Smooth muscle cell (in vitro differentiated cells): ENCODE results near the gene SCUBE1. TPM values are rescaled to one million over a fixed set of nuclear protein-coding genes. Genes with fewer than 3 reads are reported as not detected.

ENCODE experiments used
- DNase-seq: peaks from one replicate; lab custom pipeline; 2025; ENCODE audit not compliant: unreplicated experiment; lab: John Stamatoyannopoulos, UW
- H2AFZ ChIP-seq: fragments of 200-600 bp; sonication (generic); 2 replicates; pipeline ENCODE4 v1.6.0; 2016; ENCODE audit warnings: antibody characterized with exemption, low read depth, mild to moderate bottlenecking
- H3F3A ChIP-seq: fragments of 200-600 bp; sonication (generic); 2 replicates; pipeline ENCODE4 v1.6.0; 2017; ENCODE audit warnings: antibody characterized with exemption, low read depth
- H3K27ac ChIP-seq: fragments of 200-600 bp; sonication (generic); 2 replicates; pipeline ENCODE4 v1.5.1; 2016; ENCODE audit warnings: low read depth, mild to moderate bottlenecking
- H3K27me3 ChIP-seq: fragments of 200-600 bp; sonication (generic); 2 replicates; pipeline ENCODE4 v1.6.1; 2016; ENCODE audit warnings: low read depth, mild to moderate bottlenecking
- H3K36me3 ChIP-seq: fragments of 200-600 bp; sonication (generic); 2 replicates; pipeline ENCODE4 v1.5.1; 2016; ENCODE audit warnings: low read depth
- H3K4me1 ChIP-seq: fragments of 200-600 bp; sonication (generic); 2 replicates; pipeline ENCODE4 v1.5.1; 2016; ENCODE audit warnings: low read depth
- H3K4me2 ChIP-seq: fragments of 200-600 bp; sonication (generic); 2 replicates; pipeline ENCODE4 v1.6.0; 2016; ENCODE audit warnings: mild to moderate bottlenecking
- H3K4me3 ChIP-seq: fragments of 200-600 bp; sonication (generic); 2 replicates; pipeline ENCODE4 v1.5.1; 2016; ENCODE audit warnings: mild to moderate bottlenecking
- H3K79me2 ChIP-seq: fragments of 200-600 bp; sonication (generic); 2 replicates; pipeline ENCODE4 v1.6.0; 2016; ENCODE audit warnings: low read depth, mild to moderate bottlenecking
- H3K9ac ChIP-seq: fragments of 200-600 bp; sonication (generic); 2 replicates; pipeline ENCODE4 v1.6.0; 2016; ENCODE audit warnings: low read depth
- H3K9me3 ChIP-seq: fragments of 200-600 bp; sonication (generic); replicated peaks from 2 replicates; pipeline ENCODE4 v1.5.1; 2016; ENCODE audit warnings: low read depth
- H4K20me1 ChIP-seq: fragments of 200-600 bp; sonication (generic); 2 replicates; pipeline ENCODE4 v1.6.0; 2016; ENCODE audit warnings: low read depth
- CTCF ChIP-seq: fragments of 200-600 bp; sonication (generic); IDR thresholded peaks from 2 replicates; pipeline ENCODE4 v1.5.1; 2017; ENCODE audit warnings: borderline replicate concordance, mild to moderate bottlenecking, antibody characterized with exemption; ENCODE audit not compliant: insufficient read depth, poor library complexity, severe bottlenecking
- WGBS: methylation state at CpG from one replicate; pipeline ENCODE4 v1.1.7; 2016; ENCODE audit warnings: low lambda C conversion rate; 5-methylcytosine and 5-hydroxymethylcytosine counted together
- polyA plus RNA-seq: library from polyadenylated mRNA; unstranded; fragments of >200 nt; fragmentation: Nextera tagmentation; extraction: Ambion mirVana; gene quantifications from 2 replicates; pipeline ENCODE4 v1.2.1, GENCODE V29; 2016
- total RNA-seq: library from RNA; depleted of rRNA; stranded (reverse); fragments of >200 nt; gene quantifications from 2 replicates; pipeline ENCODE4 v1.2.3, GENCODE V29; 2014

SCUBE1 gene
- total and polyA plus RNA-seq, 2 experiments from 2014 or later = 13.4 to 16.3 TPM

- Histone ChIP-seq H3K27me3 (no peaks in the 10 kb centered on the region), H3K79me2 (no peaks in the 10 kb centered on the region), H3K9me3 (no peaks in the 10 kb centered on the region), H3K4me3 (no peak overlapping the region), H2AFZ (no peak overlapping the region), H3K36me3 (no peaks in the 10 kb centered on the region), H4K20me1 (no peaks in the 10 kb centered on the region), H3K4me1 (no peaks in the 10 kb centered on the region), H3K4me2 (no peak overlapping the region), H3K27ac (no peak overlapping the region), H3K9ac (no peak overlapping the region), H3F3A (no peaks in the 10 kb centered on the region)
- no peak for DNase-seq
- 94% methylated on average over 14 of the region's 14 CpGs for WGBS
- no peak for TF ChIP-seq CTCF
Measured at GRCh38 chr22:43171019-43171491, 172.1 kb downstream of the SCUBE1 start.

- Histone ChIP-seq H4K20me1 (no peaks in the 10 kb centered on the region), H3K27me3 (no peaks in the 10 kb centered on the region), H3K4me1 (no peaks in the 10 kb centered on the region), H3K36me3 (no peaks in the 10 kb centered on the region), H3K27ac (no peak overlapping the region), H3K4me3 (no peak overlapping the region), H3K9ac (no peak overlapping the region), H2AFZ (no peak overlapping the region), H3F3A (no peaks in the 10 kb centered on the region), H3K9me3 (no peaks in the 10 kb centered on the region), H3K4me2 (no peak overlapping the region), H3K79me2 (no peaks in the 10 kb centered on the region)
- 98% methylated on average over 9 of the region's 9 CpGs for WGBS
- no peak for DNase-seq
- no peak for TF ChIP-seq CTCF
Measured at GRCh38 chr22:43170131-43170480, 173.1 kb downstream of the SCUBE1 start.

- peak overlapping the region; percentile 52 for H3K27ac ChIP-seq
- H4K20me1 ChIP-seq = no peaks in the 10 kb centered on the region
- H3F3A ChIP-seq = no peaks in the 10 kb centered on the region
- H3K9me3 ChIP-seq = no peaks in the 10 kb centered on the region
- no peaks in the 10 kb centered on the region for H3K4me1 ChIP-seq
- no peak for TF ChIP-seq CTCF
- H3K4me2 ChIP-seq = no peak overlapping the region
- no peaks in the 10 kb centered on the region for H3K36me3 ChIP-seq
- H3K9ac ChIP-seq = no peak overlapping the region
- H3K4me3 ChIP-seq = no peak overlapping the region
- no peaks in the 10 kb centered on the region for H3K27me3 ChIP-seq
- 91% methylated on average over 23 of the region's 23 CpGs for WGBS
- H2AFZ ChIP-seq = no peak overlapping the region
- no peaks in the 10 kb centered on the region for H3K79me2 ChIP-seq
- DNase-seq = no peak
Measured at GRCh38 chr22:43169310-43170130, 173.7 kb downstream of the SCUBE1 start.
